PC-9 (cell line): ENCODE measurements around the gene PRKG1. TPM values are rescaled to one million over a fixed set of nuclear protein-coding genes. Genes with fewer than 3 reads are reported as not detected.
"Not testable (repeated sequence)": the region's sequence is repeated elsewhere in the genome, so short reads cannot be mapped to it uniquely, and the experiment has no call there.

ENCODE experiments used
- BruUV-seq: library from RNA; stranded (reverse); fragments of 400-500 nt; replicated peaks from 2 replicates; lab custom pipeline; 2021; lab: Mats Ljungman, UMichigan
- CTCF ChIA-PET: fragments of 300-600 bp; sonication (Branson Sonifier 250); formaldehyde crosslinking; loops from one replicate; lab custom pipeline; 2022; ENCODE audit warnings: antibody characterized with exemption; lab: Charles Lee
- POLR2A ChIA-PET: fragments of 300-600 bp; sonication (Branson Sonifier 250); formaldehyde crosslinking; loops from one replicate; lab custom pipeline; 2022; ENCODE audit warnings: antibody characterized with exemption; ENCODE audit not compliant: unreplicated experiment; lab: Charles Lee
- DNase-seq, 2 experiments: peaks; one replicate each; pipeline versions ENCODE4 v3.0.0 to v3.0.0-alpha.2; 2015 to 2022; ENCODE audit warnings: mixed read lengths in 1 of 2
- H2AFZ ChIP-seq: fragments of 200-600 bp; sonication (generic); 2 replicates; pipeline ENCODE4 v1.8.1; 2017; ENCODE audit warnings: antibody characterized with exemption
- H3F3A ChIP-seq: fragments of 200-600 bp; sonication (generic); 2 replicates; pipeline ENCODE4 v1.8.1; 2017; ENCODE audit warnings: antibody characterized with exemption, mild to moderate bottlenecking, low read depth; ENCODE audit not compliant: insufficient read depth
- H3K27ac ChIP-seq: fragments of 200-600 bp; sonication (generic); 2 replicates; pipeline ENCODE4 v1.6.1; 2016; ENCODE audit warnings: mixed run types
- H3K27me3 ChIP-seq: fragments of 200-600 bp; sonication (generic); 2 replicates; pipeline ENCODE4 v1.6.1; 2016; ENCODE audit warnings: low read depth, mixed run types; ENCODE audit not compliant: insufficient read depth
- H3K36me3 ChIP-seq: fragments of 200-600 bp; sonication (generic); 2 replicates; pipeline ENCODE4 v1.6.1; 2016; ENCODE audit warnings: low read depth, mixed run types
- H3K4me1 ChIP-seq: fragments of 200-600 bp; sonication (generic); replicated peaks from 2 replicates; pipeline ENCODE4 v1.6.1; 2016; ENCODE audit warnings: mixed run types; ENCODE audit not compliant: insufficient read depth
- H3K4me2 ChIP-seq: fragments of 200-600 bp; sonication (generic); 2 replicates; pipeline ENCODE4 v1.6.1; 2017; ENCODE audit warnings: mixed run types
- H3K4me3 ChIP-seq: fragments of 200-600 bp; sonication (generic); 2 replicates; pipeline ENCODE4 v1.6.1; 2016; ENCODE audit warnings: mixed run types
- H3K79me2 ChIP-seq: fragments of 200-600 bp; sonication (generic); 2 replicates; pipeline ENCODE4 v1.6.1; 2017; ENCODE audit warnings: low read depth, mixed run types
- H3K9me2 ChIP-seq: fragments of 200-600 bp; sonication (generic); 2 replicates; pipeline ENCODE4 v1.8.1; 2017; ENCODE audit warnings: mild to moderate bottlenecking; ENCODE audit not compliant: insufficient read depth
- H3K9me3 ChIP-seq: fragments of 200-600 bp; sonication (generic); 2 replicates; pipeline ENCODE4 v1.8.1; 2016; ENCODE audit warnings: low read depth; ENCODE audit not compliant: insufficient read depth
- H4K20me1 ChIP-seq: fragments of 200-600 bp; sonication (generic); 2 replicates; pipeline ENCODE4 v1.8.1; 2017; ENCODE audit not compliant: insufficient read depth
- EZH2 ChIP-seq: fragments of 200-600 bp; sonication (generic); IDR thresholded peaks from 2 replicates; pipeline ENCODE4 v1.8.0; 2017; ENCODE audit warnings: antibody characterized with exemption, low read depth
- intact Hi-C: fragments of 100-400 bp; cut with micrococcal nuclease; formaldehyde crosslinking; loops from one replicate; pipeline ENCODE4 v1.10.0; 2022; ENCODE audit not compliant: unreplicated experiment
- total RNA-seq: library from RNA; stranded (reverse); gene quantifications from 2 replicates; pipeline ENCODE4 v1.2.3, GENCODE V29; 2021
- TF ChIP-seq, protein P1 (sequence below): fragments of 200-600 bp; sonication (generic); conservative IDR thresholded peaks from 2 replicates; pipeline ENCODE4 v1.6.1; 2017; ENCODE audit warnings: mixed run types, antibody characterized with exemption, mild to moderate bottlenecking, moderate library complexity

Gene PRKG1
- total RNA-seq, 1 experiment from 2014 or later = 0.70 TPM

- H3K4me2 ChIP-seq = no peak overlapping the region
- DNase-seq = no peak
Measured at GRCh38 chr10:52228556-52228955, 1154.3 kb downstream of the PRKG1 start.

DNA sequence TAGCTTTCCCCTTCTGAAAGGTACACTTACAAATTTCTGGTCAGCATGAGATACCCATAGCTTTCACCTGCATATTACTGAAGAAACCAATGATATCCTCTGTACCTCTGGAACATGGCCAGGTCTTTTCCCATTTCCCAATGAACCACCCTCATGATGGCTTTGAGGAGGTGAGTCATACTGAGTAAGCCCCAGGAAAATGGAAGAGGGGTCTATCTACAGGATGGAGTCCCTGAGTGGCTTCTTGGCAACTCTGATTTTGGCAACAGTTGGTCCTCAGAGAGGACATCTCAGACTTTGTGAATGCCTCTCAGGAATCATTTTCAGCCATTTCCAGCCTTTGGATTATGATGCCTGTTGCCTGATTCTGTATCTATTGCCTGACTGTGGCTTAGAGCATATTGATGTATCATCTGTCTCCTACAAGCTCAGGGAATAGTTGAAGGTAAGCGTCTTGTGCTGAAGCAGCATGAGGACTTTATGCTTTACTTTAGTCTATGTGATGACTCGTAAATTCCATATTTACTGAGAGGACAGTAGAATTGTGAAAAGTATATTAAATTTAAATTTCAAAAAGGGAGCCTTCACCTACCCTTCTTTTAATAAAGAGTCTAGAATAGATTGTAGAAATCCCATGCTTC is 1155.1 kb downstream of the PRKG1 start:
- no TSS peak for BruUV-seq
- CTCF ChIA-PET = no interaction called here

More at GRCh38 chr10:52228556-52228955, 1154.3 kb downstream of the PRKG1 start:
- TF ChIP-seq EZH2 = no peak
- TF ChIP-seq, protein P1, sequence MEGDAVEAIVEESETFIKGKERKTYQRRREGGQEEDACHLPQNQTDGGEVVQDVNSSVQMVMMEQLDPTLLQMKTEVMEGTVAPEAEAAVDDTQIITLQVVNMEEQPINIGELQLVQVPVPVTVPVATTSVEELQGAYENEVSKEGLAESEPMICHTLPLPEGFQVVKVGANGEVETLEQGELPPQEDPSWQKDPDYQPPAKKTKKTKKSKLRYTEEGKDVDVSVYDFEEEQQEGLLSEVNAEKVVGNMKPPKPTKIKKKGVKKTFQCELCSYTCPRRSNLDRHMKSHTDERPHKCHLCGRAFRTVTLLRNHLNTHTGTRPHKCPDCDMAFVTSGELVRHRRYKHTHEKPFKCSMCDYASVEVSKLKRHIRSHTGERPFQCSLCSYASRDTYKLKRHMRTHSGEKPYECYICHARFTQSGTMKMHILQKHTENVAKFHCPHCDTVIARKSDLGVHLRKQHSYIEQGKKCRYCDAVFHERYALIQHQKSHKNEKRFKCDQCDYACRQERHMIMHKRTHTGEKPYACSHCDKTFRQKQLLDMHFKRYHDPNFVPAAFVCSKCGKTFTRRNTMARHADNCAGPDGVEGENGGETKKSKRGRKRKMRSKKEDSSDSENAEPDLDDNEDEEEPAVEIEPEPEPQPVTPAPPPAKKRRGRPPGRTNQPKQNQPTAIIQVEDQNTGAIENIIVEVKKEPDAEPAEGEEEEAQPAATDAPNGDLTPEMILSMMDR = no peak
- Histone ChIP-seq H3K79me2 (no peaks in the 10 kb centered on the region), H3K27me3 (no peaks in the 10 kb centered on the region), H4K20me1 (no peaks in the 10 kb centered on the region), H2AFZ (no peak overlapping the region), H3K36me3 (no peaks in the 10 kb centered on the region), H3K9me3 (no peaks in the 10 kb centered on the region), H3K4me1 (peaks cover 14% of the 10 kb centered on the region), H3K4me3 (no peak overlapping the region), H3K9me2 (no peaks in the 10 kb centered on the region), H3K27ac (no peak overlapping the region), H3F3A (peaks cover 10% of the 10 kb centered on the region)
- no TSS peak for BruUV-seq
- POLR2A ChIA-PET = no interaction called here
- CTCF ChIA-PET = no interaction called here
- intact Hi-C loops = no loop called here

DNA sequence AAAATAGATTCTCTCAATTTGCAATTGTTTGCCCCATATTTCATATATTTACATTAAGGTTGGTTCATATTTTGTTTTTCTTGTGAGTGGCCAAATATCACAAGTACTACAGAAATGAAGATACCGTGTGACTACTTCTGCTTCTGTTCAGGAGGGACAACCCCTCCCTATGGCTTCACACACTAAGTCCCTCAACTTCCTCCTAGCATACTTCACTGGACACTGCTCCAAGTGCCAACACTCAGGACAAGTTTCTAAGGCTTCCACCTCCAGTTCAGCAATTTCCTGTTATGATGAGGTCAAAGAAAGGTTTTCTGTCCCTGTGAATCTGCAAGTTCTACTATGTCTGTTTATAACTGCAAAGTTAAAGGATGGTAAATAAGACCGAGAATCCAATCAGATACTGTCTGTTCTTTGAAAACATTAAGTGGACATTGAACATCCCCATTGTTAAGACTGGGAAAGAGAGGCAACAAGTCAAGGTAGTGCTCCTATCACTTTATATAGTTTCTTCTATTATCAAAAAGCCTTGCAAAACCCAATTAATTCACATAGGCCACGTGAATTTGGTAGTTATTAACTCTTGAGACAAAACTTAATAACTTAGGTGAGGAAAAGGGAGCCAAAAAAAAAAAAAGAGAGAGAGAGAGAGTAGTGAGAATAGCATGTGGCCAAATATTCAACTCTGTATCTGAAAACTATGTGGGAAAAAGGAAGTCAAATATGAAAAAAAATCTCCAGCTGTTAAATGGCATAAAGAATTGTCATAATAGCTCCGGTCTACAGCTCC is 1158.5 kb downstream of the PRKG1 start:
- DNase-seq = no peak
- BruUV-seq = no TSS peak
- Histone ChIP-seq H3F3A (peaks cover 10% of the 10 kb centered on the region), H4K20me1 (no peaks in the 10 kb centered on the region), H3K79me2 (no peaks in the 10 kb centered on the region), H3K9me3 (no peaks in the 10 kb centered on the region), H3K4me2 (peak overlapping the region; percentile 74), H3K27ac (peak overlapping the region; percentile 40; the same call in 1 of the 2 replicates), H3K4me1 (peaks cover 10% of the 10 kb centered on the region), H3K27me3 (no peaks in the 10 kb centered on the region), H3K4me3 (peak overlapping the region; percentile 57), H2AFZ (peak overlapping the region; percentile 78), H3K36me3 (no peaks in the 10 kb centered on the region), H3K9me2 (no peaks in the 10 kb centered on the region)
- POLR2A ChIA-PET = no interaction called here
- TF ChIP-seq, protein P1 = no peak
- TF ChIP-seq EZH2 = no peak
- CTCF ChIA-PET = interaction anchor here (0.6 kb wide), 1 partner anchor 463 kb away, joined by 7 read pairs; no protein-coding TSS in a partner anchor
- intact Hi-C loops = no loop called here

More for the DNA sequence above, 1155.1 kb downstream of the PRKG1 start:
- POLR2A ChIA-PET = no interaction called here
- Histone ChIP-seq H3K4me2 (no peak overlapping the region), H3K27ac (no peak overlapping the region), H3K9me3 (no peaks in the 10 kb centered on the region), H3K27me3 (no peaks in the 10 kb centered on the region), H3K4me1 (peaks cover 14% of the 10 kb centered on the region), H3K9me2 (no peaks in the 10 kb centered on the region), H4K20me1 (no peaks in the 10 kb centered on the region), H3K36me3 (no peaks in the 10 kb centered on the region), H3K79me2 (no peaks in the 10 kb centered on the region), H3F3A (peaks cover 10% of the 10 kb centered on the region), H3K4me3 (no peak overlapping the region), H2AFZ (no peak overlapping the region; the same call in 1 of the 2 replicates)
- intact Hi-C loops = no loop called here
- TF ChIP-seq, protein P1 = no peak
- no peak for TF ChIP-seq EZH2
- no peak for DNase-seq

DNA sequence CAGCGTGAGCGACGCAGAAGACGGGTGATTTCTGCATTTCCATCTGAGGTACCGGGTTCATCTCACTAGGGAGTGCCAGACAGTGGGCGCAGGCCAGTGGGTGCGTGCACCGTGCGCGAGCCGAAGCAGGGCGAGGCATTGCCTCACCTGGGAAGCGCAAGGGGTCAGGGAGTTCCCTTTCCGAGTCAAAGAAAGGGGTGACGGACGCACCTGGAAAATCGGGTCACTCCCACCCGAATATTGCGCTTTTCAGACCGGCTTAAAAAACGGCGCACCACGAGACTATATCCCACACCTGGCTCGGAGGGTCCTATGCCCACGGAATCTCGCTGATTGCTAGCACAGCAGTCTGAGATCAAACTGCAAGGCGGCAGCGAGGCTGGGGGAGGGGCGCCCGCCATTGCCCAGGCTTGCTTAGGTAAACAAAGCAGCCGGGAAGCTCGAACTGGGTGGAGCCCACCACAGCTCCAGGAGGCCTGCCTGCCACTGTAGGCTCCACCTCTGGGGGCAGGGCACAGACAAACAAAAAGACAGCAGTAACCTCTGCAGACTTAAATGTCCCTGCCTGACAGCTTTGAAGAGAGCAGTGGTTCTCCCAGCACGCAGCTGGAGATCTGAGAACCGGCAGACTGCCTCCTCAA is 1159.2 kb downstream of the PRKG1 start:
- CTCF ChIA-PET = interaction anchor here (0.6 kb wide), 1 partner anchor 464 kb away, joined by 7 read pairs; no protein-coding TSS in a partner anchor
- Histone ChIP-seq H3K4me3 (peak overlapping the region; percentile 57; the same call in 1 of the 2 replicates), H2AFZ (peak overlapping the region; percentile 78), H3K4me2 (peak overlapping the region; percentile 74)
- H4K20me1 ChIP-seq, intact Hi-C loops, POLR2A ChIA-PET, DNase-seq, H3K27ac ChIP-seq, H3K9me3 ChIP-seq, H3K4me1 ChIP-seq, H3K79me2 ChIP-seq, BruUV-seq, H3K36me3 ChIP-seq, H3K27me3 ChIP-seq, H3K9me2 ChIP-seq, H3F3A ChIP-seq: not testable (repeated sequence)
